B cell (primary cell): ENCODE measurements around the gene PUM1. TPM values are rescaled to one million over a fixed set of nuclear protein-coding genes. Genes with fewer than 3 reads are reported as not detected.

Experiments
- ATAC-seq: fragments of 200-7000 bp; cut with Tn5 transposase; one replicate; pipeline ENCODE4 v1.10.0; 2021; ENCODE audit warnings: low read depth, mild to moderate bottlenecking, moderate number of reproducible peaks, moderate library complexity
- CTCF ChIA-PET: fragments of 350-600 bp; sonication (Branson Sonifier 250); formaldehyde crosslinking; loops from one replicate; lab custom pipeline; 2021; ENCODE audit warnings: antibody characterized with exemption, inconsistent platforms; lab: Charles Lee
- POLR2A ChIA-PET: fragments of 350-600 bp; sonication (Branson Sonifier 250); formaldehyde crosslinking; loops from one replicate; lab custom pipeline; 2021; ENCODE audit warnings: antibody characterized with exemption; lab: Charles Lee
- DNase-seq: peaks from one replicate; pipeline ENCODE4 v3.0.0; 2013
- H2AFZ ChIP-seq: 2 replicates; pipeline ENCODE4 v1.6.1; 2012; ENCODE audit warnings: mild to moderate bottlenecking, low read depth, low read length; ENCODE audit not compliant: insufficient read depth, poor library complexity, severe bottlenecking
- H3K27ac ChIP-seq, 2 donors: 1 replicate in 1 of 2; 2 replicates in 1 of 2; pipeline ENCODE4 v1.5.1; 2012 to 2013; ENCODE audit warnings: low read length in 2 of 2, mild to moderate bottlenecking in 2 of 2, moderate library complexity in 1 of 2
- H3K27me3 ChIP-seq, 4 experiments: fragments of 200-600 bp in 1 of 4; sonication (generic) in 1 of 4; replicated peaks in 1 of 4; 1 replicate in 2 of 4; 2 replicates in 2 of 4; pipeline versions ENCODE4 v1.6.1 to v1.7.0; 2013 to 2016; ENCODE audit warnings: low read length in 3 of 4, mild to moderate bottlenecking in 2 of 4, mixed read lengths in 1 of 4, moderate library complexity in 1 of 4; ENCODE audit not compliant: insufficient read depth in 4 of 4, control insufficient read depth in 3 of 4; ENCODE audit errors: control extremely low read depth in 1 of 4
- H3K36me3 ChIP-seq, 2 experiments: replicated peaks in 1 of 2; 1 replicate in 1 of 2; 2 replicates in 1 of 2; pipeline versions ENCODE4 v1.6.1 to v1.7.1; 2013; ENCODE audit warnings: low read length in 1 of 2; ENCODE audit not compliant: insufficient read depth in 2 of 2, control insufficient read depth in 1 of 2; ENCODE audit errors: control extremely low read depth in 1 of 2, extremely low read depth in 1 of 2
- H3K4me1 ChIP-seq, 2 donors: fragments of 200-600 bp in 1 of 2; sonication (generic) in 1 of 2; 1 replicate in 1 of 2; 2 replicates in 1 of 2; pipeline versions ENCODE4 v1.5.1 to v1.6.1; 2013 to 2017; ENCODE audit warnings: low read length in 2 of 2; ENCODE audit not compliant: control insufficient read depth in 2 of 2, insufficient read depth in 2 of 2
- H3K4me2 ChIP-seq: replicated peaks from 2 replicates; pipeline ENCODE3; 2012; ENCODE audit warnings: mild to moderate bottlenecking, low read depth, low read length; ENCODE audit not compliant: poor library complexity, severe bottlenecking
- H3K4me3 ChIP-seq, 5 experiments: fragments of 200-600 bp in 1 of 5; sonication (generic) in 1 of 5; 1 replicate in 3 of 5; 2 replicates in 2 of 5; pipeline versions ENCODE4 v1.5.1 to v1.7.0; 2011 to 2016; ENCODE audit warnings: low read length in 4 of 5, mild to moderate bottlenecking in 4 of 5, low read depth in 2 of 5, control low read depth in 1 of 5, moderate library complexity in 1 of 5; ENCODE audit not compliant: insufficient read depth in 1 of 5; ENCODE audit errors: control extremely low read depth in 1 of 5, extremely low read depth in 1 of 5
- H3K79me2 ChIP-seq: fragments of 200-600 bp; sonication (generic); one replicate; pipeline ENCODE4 v1.6.0; 2016; ENCODE audit warnings: low read length; ENCODE audit not compliant: control insufficient read depth, insufficient read depth
- H3K9ac ChIP-seq: fragments of 200-600 bp; sonication (generic); 2 replicates; pipeline ENCODE4 v1.6.1; 2017; ENCODE audit warnings: mild to moderate bottlenecking, low read length, moderate library complexity
- H3K9me3 ChIP-seq, 3 donors: one replicate each; pipeline versions ENCODE4 v1.6.1 to v1.7.1; 2013; ENCODE audit warnings: low read length in 2 of 3; ENCODE audit not compliant: control insufficient read depth in 2 of 3, insufficient read depth in 1 of 3; ENCODE audit errors: control extremely low read depth in 1 of 3
- H4K20me1 ChIP-seq: 2 replicates; pipeline ENCODE4 v1.6.0; 2012; ENCODE audit warnings: mild to moderate bottlenecking, low read length; ENCODE audit not compliant: insufficient read depth, control insufficient read depth, poor library complexity, severe bottlenecking
- H3K27ac Mint-ChIP-seq: one replicate; pipeline ENCODE4 v1.8.0; 2021; ENCODE audit warnings: mixed read lengths
- H3K27me3 Mint-ChIP-seq: one replicate; pipeline ENCODE4 v1.8.0; 2021; ENCODE audit warnings: mixed read lengths
- H3K4me1 Mint-ChIP-seq: one replicate; pipeline ENCODE4 v1.8.0; 2021; ENCODE audit warnings: mixed read lengths
- H3K4me3 Mint-ChIP-seq: one replicate; pipeline ENCODE4 v1.8.0; 2021; ENCODE audit warnings: mixed read lengths
- H3K9me3 Mint-ChIP-seq: one replicate; pipeline ENCODE4 v1.8.0; 2022; ENCODE audit warnings: mixed read lengths; ENCODE audit not compliant: insufficient read depth
- EZH2 ChIP-seq: IDR thresholded peaks from 2 replicates; pipeline ENCODE4 v1.6.1; 2012; ENCODE audit warnings: borderline replicate concordance, low read depth, mild to moderate bottlenecking, moderate library complexity, low read length; ENCODE audit not compliant: insufficient read depth, poor library complexity, severe bottlenecking
- WGBS: methylation state at CpG from one replicate; pipeline ENCODE4 v1.1.5; 2013; ENCODE audit warnings: missing lambda C conversion rate; ENCODE audit not compliant: insufficient coverage; 5-methylcytosine and 5-hydroxymethylcytosine counted together
- intact Hi-C: fragments of 100-400 bp; cut with micrococcal nuclease; formaldehyde crosslinking; loops from one replicate; pipeline ENCODE4 v1.10.0; 2022
- polyA plus RNA-seq: library from polyadenylated mRNA; depleted of rRNA; stranded (reverse); fragments of >200 nt; gene quantifications from 2 replicates; pipeline ENCODE4 v1.2.3, GENCODE V29; 2012
- total RNA-seq, 2 donors: library from RNA; stranded (reverse); fragments of 120-200 nt in 1 of 2; gene quantifications; 1 replicate in 1 of 2; 2 replicates in 1 of 2; pipeline versions ENCODE4 v1.2.3 to v1.2.4, GENCODE V29; 2013 to 2022
- TF ChIP-seq, protein P1 (sequence below): fragments of 200-600 bp; IDR thresholded peaks from one replicate; pipeline ENCODE4 v1.8.0; 2022; ENCODE audit warnings: antibody characterized with exemption, mild to moderate bottlenecking

PUM1 gene
- total and polyA plus RNA-seq, 2 donors (not counting 1 experiment from before 2014, with no cell fraction given) = 52.8 to 177 TPM

GRCh38 chr1:31043631-31044030 is 21.9 kb downstream of the PUM1 start:
- Mint-ChIP-seq H3K27ac (no peak overlapping the region), H3K9me3 (no peaks in the 10 kb centered on the region), H3K4me3 (no peak overlapping the region), H3K4me1 (peaks cover 45% of the 10 kb centered on the region), H3K27me3 (no peaks in the 10 kb centered on the region)
- H3K36me3 ChIP-seq = peaks cover 3 to 22% of the 10 kb centered on the region in 2 experiments
- H3K27ac ChIP-seq = no peak overlapping the region
- H2AFZ ChIP-seq = no peak overlapping the region
- peaks cover 87% of the 10 kb centered on the region for H4K20me1 ChIP-seq
- peaks cover 97% of the 10 kb centered on the region for H3K79me2 ChIP-seq
- no peaks in the 10 kb centered on the region for H3K9me3 ChIP-seq
- ChIA-PET POLR2A (no interaction called here), CTCF (no interaction called here)
- no peak overlapping the region for H3K4me3 ChIP-seq
- no peaks in the 10 kb centered on the region for H3K27me3 ChIP-seq
- 100% methylated on average over 1 of the region's 2 CpGs for WGBS
- no peak overlapping the region for H3K9ac ChIP-seq
- peak overlapping the region; percentile 38 for H3K4me2 ChIP-seq
- intact Hi-C loops = no loop called here
- ATAC-seq (no peak), DNase-seq (no peak)
- peaks cover 14 to 16% of the 10 kb centered on the region in 2 donors for H3K4me1 ChIP-seq
- TF ChIP-seq, protein P1, sequence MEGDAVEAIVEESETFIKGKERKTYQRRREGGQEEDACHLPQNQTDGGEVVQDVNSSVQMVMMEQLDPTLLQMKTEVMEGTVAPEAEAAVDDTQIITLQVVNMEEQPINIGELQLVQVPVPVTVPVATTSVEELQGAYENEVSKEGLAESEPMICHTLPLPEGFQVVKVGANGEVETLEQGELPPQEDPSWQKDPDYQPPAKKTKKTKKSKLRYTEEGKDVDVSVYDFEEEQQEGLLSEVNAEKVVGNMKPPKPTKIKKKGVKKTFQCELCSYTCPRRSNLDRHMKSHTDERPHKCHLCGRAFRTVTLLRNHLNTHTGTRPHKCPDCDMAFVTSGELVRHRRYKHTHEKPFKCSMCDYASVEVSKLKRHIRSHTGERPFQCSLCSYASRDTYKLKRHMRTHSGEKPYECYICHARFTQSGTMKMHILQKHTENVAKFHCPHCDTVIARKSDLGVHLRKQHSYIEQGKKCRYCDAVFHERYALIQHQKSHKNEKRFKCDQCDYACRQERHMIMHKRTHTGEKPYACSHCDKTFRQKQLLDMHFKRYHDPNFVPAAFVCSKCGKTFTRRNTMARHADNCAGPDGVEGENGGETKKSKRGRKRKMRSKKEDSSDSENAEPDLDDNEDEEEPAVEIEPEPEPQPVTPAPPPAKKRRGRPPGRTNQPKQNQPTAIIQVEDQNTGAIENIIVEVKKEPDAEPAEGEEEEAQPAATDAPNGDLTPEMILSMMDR = no peak
- TF ChIP-seq EZH2 = no peak

- Histone ChIP-seq H3K36me3 (peaks cover 5 to 26% of the 10 kb centered on the region in 2 experiments), H3K4me3 (no peak overlapping the region), H3K27ac (peak overlapping the region in 1 of 2 donors; percentile 59), H2AFZ (no peak overlapping the region), H3K9me3 (no peaks in the 10 kb centered on the region), H3K4me2 (peak overlapping the region; percentile 38), H3K27me3 (no peaks in the 10 kb centered on the region), H3K9ac (no peak overlapping the region), H3K4me1 (peaks cover 14 to 16% of the 10 kb centered on the region in 2 donors), H4K20me1 (peaks cover 91% of the 10 kb centered on the region), H3K79me2 (peaks cover 97% of the 10 kb centered on the region)
- TF ChIP-seq, protein P1 = no peak
- no peak for TF ChIP-seq EZH2
- Mint-ChIP-seq H3K9me3 (no peaks in the 10 kb centered on the region), H3K4me3 (no peak overlapping the region), H3K4me1 (peaks cover 49% of the 10 kb centered on the region), H3K27ac (peak overlapping the region; percentile 47), H3K27me3 (no peaks in the 10 kb centered on the region)
- ATAC-seq = no peak
- CTCF ChIA-PET = interaction anchor here (0.6 kb wide), 1 partner anchor 47 kb away, joined by 3 read pairs; no protein-coding TSS in a partner anchor
- DNase-seq = no peak
- POLR2A ChIA-PET = interaction anchor here (0.5 kb wide), 1 partner anchor 35 kb away, joined by 6 read pairs; no protein-coding TSS in a partner anchor
- 65% methylated on average over 5 of the region's 6 CpGs for WGBS
- intact Hi-C loops = no loop called here
These were observed 22.9 kb downstream of the PUM1 start for GRCh38 chr1:31042656-31043055.
